Neural cell (in vitro differentiated cells): ENCODE data around the gene ATP11C. TPM values are rescaled to one million over a fixed set of nuclear protein-coding genes. Genes with fewer than 3 reads are reported as not detected.

ENCODE experiments used
- H2AFZ ChIP-seq: fragments of 200-600, 300-800 bp; sonication (generic), shearing (Covaris generic); 2 replicates; pipeline ENCODE4 v1.6.0; 2014; ENCODE audit warnings: low read depth, mild to moderate bottlenecking, antibody characterized with exemption, low read length, moderate library complexity
- H3F3A ChIP-seq: fragments of 200-600 bp; shearing (Covaris generic); 2 replicates; pipeline ENCODE4 v1.6.1; 2016; ENCODE audit warnings: mild to moderate bottlenecking, moderate library complexity, mixed read lengths, antibody characterized with exemption, low read length; ENCODE audit not compliant: insufficient read depth, poor library complexity, severe bottlenecking
- H3K27ac ChIP-seq: fragments of 200-600, 300-800 bp; sonication (generic), shearing (Covaris generic); 2 replicates; pipeline ENCODE4 v1.5.1; 2014; ENCODE audit warnings: mild to moderate bottlenecking, low read length, moderate library complexity
- H3K27me3 ChIP-seq: fragments of 300-800, 200-600 bp; sonication (generic), shearing (Covaris generic); 2 replicates; pipeline ENCODE4 v1.6.0; 2014; ENCODE audit warnings: mild to moderate bottlenecking, low read depth, low read length, moderate library complexity; ENCODE audit not compliant: insufficient read depth
- H3K36me3 ChIP-seq: fragments of 300-800, 200-600 bp; sonication (generic), shearing (Covaris generic); 2 replicates; pipeline ENCODE4 v1.5.1; 2014; ENCODE audit warnings: mild to moderate bottlenecking, antibody characterized with exemption, low read length, moderate library complexity; ENCODE audit not compliant: insufficient read depth
- H3K4me2 ChIP-seq: fragments of 300-800, 200-600 bp; sonication (generic), shearing (Covaris generic); 2 replicates; pipeline ENCODE4 v1.6.0; 2014; ENCODE audit warnings: mild to moderate bottlenecking, low read length
- H3K4me3 ChIP-seq: fragments of 300-800, 200-600 bp; sonication (generic), shearing (Covaris generic); 2 replicates; pipeline ENCODE4 v1.5.1; 2014; ENCODE audit warnings: mild to moderate bottlenecking, low read length, moderate library complexity
- H3K79me2 ChIP-seq: fragments of 200-600 bp; shearing (Covaris generic); replicated peaks from 2 replicates; pipeline ENCODE4 v1.6.0; 2014; ENCODE audit warnings: mild to moderate bottlenecking, low read length, moderate library complexity; ENCODE audit not compliant: insufficient read depth
- H3K9ac ChIP-seq: fragments of 300-800, 200-600 bp; sonication (generic), shearing (Covaris generic); 2 replicates; pipeline ENCODE4 v1.6.1; 2016; ENCODE audit warnings: mild to moderate bottlenecking, low read length, mixed read lengths
- H3K9me2 ChIP-seq: fragments of 200-600 bp; shearing (Covaris generic); 2 replicates; pipeline ENCODE4 v1.6.1; 2016; ENCODE audit warnings: mild to moderate bottlenecking, low read length, mixed read lengths; ENCODE audit not compliant: insufficient read depth
- H3K9me3 ChIP-seq: fragments of 200-600, 300-800 bp; sonication (generic), shearing (Covaris generic); 2 replicates; pipeline ENCODE4 v1.6.1; 2016; ENCODE audit warnings: mild to moderate bottlenecking, mixed run types, low read length, moderate library complexity, mixed read lengths
- H4K20me1 ChIP-seq: fragments of 200-600 bp; shearing (Covaris generic); 2 replicates; pipeline ENCODE4 v1.6.1; 2016; ENCODE audit warnings: mild to moderate bottlenecking, mixed run types; ENCODE audit not compliant: insufficient read depth
- CTCF ChIP-seq: fragments of 450-650 bp; IDR thresholded peaks from 2 replicates; pipeline ENCODE4 v1.5.1; 2014; ENCODE audit warnings: antibody characterized with exemption, mild to moderate bottlenecking, moderate library complexity; ENCODE audit not compliant: poor library complexity, severe bottlenecking
- EP300 ChIP-seq: fragments of 450-650 bp; conservative IDR thresholded peaks from 2 replicates; pipeline ENCODE4 v1.6.1; 2014; ENCODE audit warnings: antibody characterized with exemption, mild to moderate bottlenecking, moderate library complexity; ENCODE audit not compliant: poor library complexity, severe bottlenecking
- POLR2AphosphoS5 ChIP-seq: IDR thresholded peaks from 2 replicates; pipeline ENCODE4 v1.6.1; 2012
- RAD21 ChIP-seq: fragments of 450-650 bp; conservative IDR thresholded peaks from 2 replicates; pipeline ENCODE4 v1.6.1; 2014; ENCODE audit warnings: antibody characterized with exemption, mild to moderate bottlenecking, moderate library complexity
- REST ChIP-seq: IDR thresholded peaks from 2 replicates; pipeline ENCODE4 v1.6.1; 2012; ENCODE audit warnings: borderline replicate concordance
- SMC3 ChIP-seq: fragments of 450-650 bp; conservative IDR thresholded peaks from 2 replicates; pipeline ENCODE4 v1.6.1; 2014; ENCODE audit warnings: antibody characterized with exemption, mild to moderate bottlenecking, moderate library complexity; ENCODE audit not compliant: poor library complexity
- TAF1 ChIP-seq: IDR thresholded peaks from 2 replicates; pipeline ENCODE4 v1.6.1; 2012; ENCODE audit warnings: low read depth
- polyA plus RNA-seq: library from polyadenylated mRNA; depleted of rRNA; stranded (reverse); fragments of >200 nt; gene quantifications from 2 replicates; pipeline ENCODE4 v1.2.3, GENCODE V29; 2014

Gene ATP11C
- polyA plus RNA-seq, 1 donor from 2014 or later, result 111 TPM

- Histone ChIP-seq H2AFZ (no peak overlapping the region), H3K27ac (no peak overlapping the region), H3K9ac (no peak overlapping the region), H3F3A (no peaks in the 10 kb centered on the region), H4K20me1 (no peaks in the 10 kb centered on the region), H3K27me3 (no peaks in the 10 kb centered on the region), H3K36me3 (no peaks in the 10 kb centered on the region), H3K79me2 (no peaks in the 10 kb centered on the region), H3K4me3 (no peak overlapping the region), H3K4me2 (no peak overlapping the region), H3K9me2 (no peaks in the 10 kb centered on the region), H3K9me3 (no peaks in the 10 kb centered on the region)
- TF ChIP-seq POLR2AphosphoS5, result no peak
- TF ChIP-seq EP300, result no peak
- no peak for TF ChIP-seq RAD21
Measured at GRCh38 chrX:139820358-139820984, 112.4 kb downstream of the ATP11C start.

DNA sequence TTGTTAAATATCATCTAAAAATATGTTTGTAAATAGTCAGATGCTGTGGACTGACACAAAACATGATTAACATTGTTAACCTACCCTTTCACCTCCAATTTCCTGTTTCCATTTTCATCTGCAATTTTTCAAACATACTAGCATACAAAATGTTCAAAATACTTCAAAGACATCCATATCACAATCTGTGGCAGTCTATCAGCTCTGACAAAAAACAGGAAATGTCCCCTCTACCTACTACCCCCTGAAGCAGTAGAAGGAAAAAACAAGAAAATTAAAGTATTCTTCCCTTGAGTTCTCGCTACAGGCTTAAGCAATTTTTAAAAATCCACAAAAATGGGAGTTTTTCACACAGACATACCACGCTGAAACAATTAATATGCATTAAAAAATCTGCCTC lies 116.6 kb downstream of the ATP11C start:
- Histone ChIP-seq H3K9me2 (no peaks in the 10 kb centered on the region), H3K79me2 (no peaks in the 10 kb centered on the region), H3K9me3 (no peaks in the 10 kb centered on the region), H3K36me3 (no peaks in the 10 kb centered on the region), H4K20me1 (no peaks in the 10 kb centered on the region), H3K27ac (no peak overlapping the region), H3F3A (no peaks in the 10 kb centered on the region), H3K27me3 (no peaks in the 10 kb centered on the region), H3K4me2 (no peak overlapping the region), H3K9ac (no peak overlapping the region), H2AFZ (no peak overlapping the region), H3K4me3 (no peak overlapping the region)
- TF ChIP-seq REST, result no peak
- TF ChIP-seq CTCF, result no peak
- TF ChIP-seq TAF1, result no peak

DNA sequence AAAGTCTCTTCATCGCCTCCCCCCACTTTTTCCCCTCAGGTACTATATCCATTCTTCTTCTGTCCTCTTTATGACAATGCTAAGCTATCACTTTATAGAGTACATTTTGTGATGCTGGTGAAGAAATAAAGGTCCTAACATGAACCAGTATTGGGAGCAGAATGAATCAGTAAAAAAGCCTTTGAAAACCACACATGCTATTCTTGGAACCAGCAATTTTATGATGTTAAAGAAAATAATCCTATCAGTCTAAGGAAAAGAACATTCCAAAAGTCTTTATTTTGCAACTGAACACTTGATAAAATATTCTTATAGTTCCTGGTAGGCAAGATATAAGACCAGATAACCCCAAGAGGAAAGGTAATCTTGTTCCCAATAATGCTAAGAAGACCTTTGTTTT lies 117.1 kb downstream of the ATP11C start:
- H3K27me3 ChIP-seq, result no peaks in the 10 kb centered on the region
- H3K36me3 ChIP-seq, result no peaks in the 10 kb centered on the region
- no peaks in the 10 kb centered on the region for H3F3A ChIP-seq
- no peak overlapping the region for H2AFZ ChIP-seq
- no peaks in the 10 kb centered on the region for H3K79me2 ChIP-seq
- no peak overlapping the region for H3K4me2 ChIP-seq
- H3K27ac ChIP-seq, result no peak overlapping the region
- H3K9me2 ChIP-seq, result no peaks in the 10 kb centered on the region
- H3K4me3 ChIP-seq, result no peak overlapping the region
- no peaks in the 10 kb centered on the region for H3K9me3 ChIP-seq
- H4K20me1 ChIP-seq, result no peaks in the 10 kb centered on the region
- no peak overlapping the region for H3K9ac ChIP-seq
- TF ChIP-seq SMC3, result no peak
